SJCRH30 (cell line): ENCODE measurements around the gene SLPI. TPM values are rescaled to one million over a fixed set of nuclear protein-coding genes. Genes with fewer than 3 reads are reported as not detected.

Source experiments
- DNase-seq, 2 experiments: peaks; one replicate each; pipeline ENCODE4 v3.0.0-alpha.2; 2015 to 2020
- H3K27ac ChIP-seq: fragments of 250-450 bp; sonication (Bioruptor Pico); 2 replicates; pipeline ENCODE4 v1.5.1; 2020; ENCODE audit warnings: mild to moderate bottlenecking, moderate library complexity
- H3K27me3 ChIP-seq: fragments of 250-450 bp; sonication (Bioruptor Pico); 2 replicates; pipeline ENCODE4 v1.5.1; 2020; ENCODE audit warnings: mild to moderate bottlenecking, moderate library complexity
- H3K36me3 ChIP-seq: fragments of 250-450 bp; sonication (Bioruptor Pico); 2 replicates; pipeline ENCODE4 v1.5.1; 2020; ENCODE audit warnings: mild to moderate bottlenecking, moderate library complexity
- H3K4me1 ChIP-seq: fragments of 250-450 bp; sonication (Bioruptor Pico); 2 replicates; pipeline ENCODE4 v1.5.1; 2020; ENCODE audit warnings: mild to moderate bottlenecking, moderate library complexity
- H3K4me3 ChIP-seq: fragments of 250-450 bp; sonication (Bioruptor Pico); 2 replicates; pipeline ENCODE4 v1.5.1; 2020; ENCODE audit warnings: mild to moderate bottlenecking, moderate library complexity
- H3K9me3 ChIP-seq: fragments of 250-450 bp; sonication (Bioruptor Pico); replicated peaks from 2 replicates; pipeline ENCODE4 v1.5.1; 2020; ENCODE audit warnings: mild to moderate bottlenecking, moderate library complexity
- total RNA-seq: library from RNA; depleted of rRNA; stranded (reverse); fragments of >200 nt; shearing (Covaris generic); gene quantifications from 2 replicates; pipeline ENCODE4 v1.2.3, GENCODE V29; 2014; rRNA removed

The SLPI gene
- total RNA-seq = not detected in 2 replicates

GRCh38 chr20:45254383-45255262, at the start of gene SLPI:
Gene SLPI, minus strand, starts transcription at chr20:45254564. Its CDS starts 21 bp downstream, at chr20:45254543.
- H3K4me3 ChIP-seq = no peak within 1 kb of the TSS
- no peaks in the 10 kb centered on the region for H3K9me3 ChIP-seq
- no peak for DNase-seq
- peaks cover 34% of the 10 kb centered on the region for H3K27me3 ChIP-seq
- H3K27ac ChIP-seq = no peak within 1 kb of the TSS
- no peaks in the 10 kb centered on the region for H3K36me3 ChIP-seq
- H3K4me1 ChIP-seq = no peaks in the 10 kb centered on the region

- Histone ChIP-seq H3K27ac (no peak overlapping the region), H3K27me3 (peaks cover 15% of the 10 kb centered on the region), H3K36me3 (no peaks in the 10 kb centered on the region), H3K4me3 (no peak overlapping the region), H3K9me3 (no peaks in the 10 kb centered on the region), H3K4me1 (no peaks in the 10 kb centered on the region; the same call in 1 of the 2 replicates)
- no peak for DNase-seq
These were observed 49.5 kb upstream of the SLPI start for GRCh38 chr20:45303586-45304463.

DNA sequence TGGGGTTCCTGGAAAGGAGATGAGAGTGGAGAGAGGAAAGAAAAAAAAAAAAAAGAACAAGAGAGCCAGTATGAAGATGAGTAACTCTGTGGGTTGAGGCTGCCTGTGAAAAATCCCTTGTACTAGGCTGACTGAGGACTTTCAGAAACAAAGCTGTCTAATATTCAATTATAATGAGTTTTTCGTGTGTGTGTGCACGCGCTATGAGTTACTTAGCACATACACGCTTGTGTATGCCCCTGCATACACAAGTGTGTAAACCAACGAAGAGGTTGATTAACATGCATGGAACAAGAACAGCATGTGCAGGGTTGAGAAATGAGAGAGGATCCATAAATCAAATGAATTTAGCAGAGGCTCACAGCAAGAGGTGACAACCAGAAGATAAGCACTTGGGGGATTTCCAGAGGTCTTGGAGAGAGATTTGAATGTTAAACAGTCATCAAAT, 47.5 kb upstream of the SLPI start:
- Histone ChIP-seq H3K27ac (no peak overlapping the region), H3K4me3 (no peak overlapping the region), H3K27me3 (peaks cover 7% of the 10 kb centered on the region; the same call in 1 of the 2 replicates), H3K9me3 (no peaks in the 10 kb centered on the region), H3K4me1 (no peaks in the 10 kb centered on the region), H3K36me3 (no peaks in the 10 kb centered on the region)
- DNase-seq = no peak

- peak; percentile 54 to 61 for DNase-seq
- Histone ChIP-seq H3K27me3 (peaks cover 7% of the 10 kb centered on the region; the same call in 1 of the 2 replicates), H3K4me1 (no peaks in the 10 kb centered on the region), H3K4me3 (no peak overlapping the region), H3K27ac (no peak overlapping the region), H3K9me3 (no peaks in the 10 kb centered on the region), H3K36me3 (no peaks in the 10 kb centered on the region)
These were observed 46.6 kb upstream of the SLPI start for GRCh38 chr20:45300961-45301360.

- Histone ChIP-seq H3K4me3 (no peak overlapping the region), H3K27ac (no peak overlapping the region), H3K9me3 (no peaks in the 10 kb centered on the region), H3K36me3 (no peaks in the 10 kb centered on the region), H3K27me3 (peaks cover 5% of the 10 kb centered on the region; the same call in 1 of the 2 replicates), H3K4me1 (no peaks in the 10 kb centered on the region)
- DNase-seq = no peak
These were observed 45.4 kb upstream of the SLPI start for GRCh38 chr20:45299786-45300185.

- H3K27ac ChIP-seq = no peak overlapping the region
- H3K9me3 ChIP-seq = no peaks in the 10 kb centered on the region
- peaks cover 4% of the 10 kb centered on the region; the same call in 1 of the 2 replicates for H3K27me3 ChIP-seq
- H3K36me3 ChIP-seq = no peaks in the 10 kb centered on the region
- no peak for DNase-seq
- no peak overlapping the region for H3K4me3 ChIP-seq
- H3K4me1 ChIP-seq = no peaks in the 10 kb centered on the region
These were observed 43.6 kb upstream of the SLPI start for GRCh38 chr20:45297786-45298497.

- H3K9me3 ChIP-seq = no peaks in the 10 kb centered on the region
- H3K4me3 ChIP-seq = no peak overlapping the region
- no peaks in the 10 kb centered on the region; the same call in 1 of the 2 replicates for H3K4me1 ChIP-seq
- DNase-seq = no peak
- no peak overlapping the region for H3K27ac ChIP-seq
- H3K27me3 ChIP-seq = peaks cover 11% of the 10 kb centered on the region
- no peaks in the 10 kb centered on the region for H3K36me3 ChIP-seq
These were observed 40.3 kb upstream of the SLPI start for GRCh38 chr20:45294659-45295058.

GRCh38 chr20:45294003-45294368, 39.6 kb upstream of the SLPI start:
- Histone ChIP-seq H3K27me3 (peaks cover 11% of the 10 kb centered on the region), H3K36me3 (no peaks in the 10 kb centered on the region), H3K4me3 (no peak overlapping the region), H3K4me1 (no peaks in the 10 kb centered on the region; the same call in 1 of the 2 replicates), H3K9me3 (no peaks in the 10 kb centered on the region), H3K27ac (no peak overlapping the region)
- no peak for DNase-seq

DNA sequence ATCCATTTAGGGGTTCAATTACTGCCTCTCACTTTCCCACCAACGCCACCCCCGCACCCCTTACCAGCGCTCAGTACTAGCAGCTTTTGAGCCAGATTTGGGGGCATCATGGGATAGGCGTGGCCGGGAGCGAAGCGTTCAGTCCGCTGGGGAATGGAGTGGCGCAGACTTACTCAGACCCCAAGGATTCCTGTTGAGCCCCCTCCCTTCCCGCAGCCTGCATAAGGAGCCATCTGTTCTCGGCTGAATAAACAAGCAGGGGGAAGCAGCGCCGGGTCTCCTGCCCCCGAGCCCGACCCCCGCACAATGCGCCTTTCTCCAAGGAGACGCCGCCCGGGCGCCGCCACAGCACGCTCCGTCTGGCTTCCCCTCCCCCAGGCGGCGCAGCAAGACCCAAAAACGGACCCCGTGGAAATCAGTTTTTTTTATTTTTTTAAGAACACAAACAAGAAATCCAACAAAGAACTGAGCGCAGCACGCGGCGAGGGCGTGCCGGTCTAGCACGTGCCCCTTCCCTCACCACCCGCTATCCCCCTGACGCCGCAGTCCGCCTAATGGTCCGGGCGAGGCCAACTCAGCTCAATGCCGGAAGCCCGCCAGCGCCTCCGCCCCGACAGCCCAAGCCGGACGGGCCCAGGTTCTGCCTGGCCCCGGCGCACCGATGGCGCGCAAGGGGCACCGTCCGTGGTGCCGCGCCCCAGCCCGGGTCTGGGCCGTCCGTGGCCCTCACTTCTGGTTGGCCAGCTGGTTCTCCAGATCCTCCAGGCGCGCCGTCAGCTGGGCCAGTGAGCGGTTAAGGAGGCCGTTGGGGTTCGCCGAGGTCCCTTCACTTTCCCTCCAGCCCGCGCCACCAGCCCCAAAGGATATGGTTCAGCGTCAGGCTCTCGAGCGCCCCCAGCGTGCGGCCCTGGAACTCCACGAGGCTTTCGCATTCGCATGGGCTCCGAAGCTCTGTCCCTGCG, 39.0 kb upstream of the SLPI start:
- Histone ChIP-seq H3K4me3 (no peak overlapping the region), H3K36me3 (no peaks in the 10 kb centered on the region), H3K9me3 (no peaks in the 10 kb centered on the region), H3K27ac (no peak overlapping the region), H3K4me1 (no peaks in the 10 kb centered on the region; the same call in 1 of the 2 replicates), H3K27me3 (peaks cover 11% of the 10 kb centered on the region)
- DNase-seq = no peak

DNA sequence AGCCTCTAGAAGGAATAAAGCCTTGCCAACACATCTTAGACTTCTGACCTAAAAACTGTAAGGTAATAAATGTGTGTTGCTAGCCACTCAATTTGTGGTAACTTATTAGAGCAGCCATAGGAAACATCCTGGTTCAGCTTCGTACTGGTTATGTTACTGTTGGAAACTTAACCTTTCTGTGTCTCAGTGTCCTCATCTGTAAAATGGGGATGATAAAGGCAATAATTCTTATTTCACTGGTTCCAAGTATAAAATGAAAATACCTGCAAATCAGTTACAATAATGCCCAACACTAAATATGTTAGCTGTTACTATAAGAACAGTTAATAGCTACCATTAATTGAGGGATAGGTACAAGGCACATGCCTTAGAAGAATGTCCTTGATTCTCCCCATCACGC, 38.0 kb upstream of the SLPI start:
- no peak overlapping the region for H3K4me3 ChIP-seq
- no peak for DNase-seq
- H3K4me1 ChIP-seq = no peaks in the 10 kb centered on the region; the same call in 1 of the 2 replicates
- H3K36me3 ChIP-seq = no peaks in the 10 kb centered on the region
- no peaks in the 10 kb centered on the region for H3K9me3 ChIP-seq
- peaks cover 18% of the 10 kb centered on the region for H3K27me3 ChIP-seq
- H3K27ac ChIP-seq = no peak overlapping the region

DNA sequence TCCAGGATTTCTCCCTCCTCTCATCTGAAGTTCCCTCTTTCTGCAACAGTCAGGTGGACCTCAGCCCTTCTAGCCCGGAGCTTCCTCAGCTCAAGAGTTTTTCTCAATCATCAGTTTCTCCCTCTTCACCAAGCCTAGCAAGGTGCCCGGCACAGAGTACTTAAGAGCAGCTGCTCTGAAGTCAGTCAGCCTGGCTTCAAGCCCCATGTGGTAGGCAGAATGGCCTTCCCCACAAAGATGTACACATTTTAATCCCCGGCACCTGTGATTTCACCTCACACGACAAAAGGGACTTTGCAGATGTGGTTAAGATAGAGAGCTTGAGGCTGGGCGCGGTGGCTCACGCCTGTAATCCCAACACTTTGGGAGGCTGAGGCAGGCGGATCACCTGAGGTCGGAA, 37.2 kb upstream of the SLPI start:
- H3K4me3 ChIP-seq = no peak overlapping the region
- H3K27me3 ChIP-seq = peaks cover 22% of the 10 kb centered on the region
- no peak overlapping the region for H3K27ac ChIP-seq
- no peaks in the 10 kb centered on the region; the same call in 1 of the 2 replicates for H3K4me1 ChIP-seq
- H3K36me3 ChIP-seq = no peaks in the 10 kb centered on the region
- H3K9me3 ChIP-seq = no peaks in the 10 kb centered on the region
- DNase-seq = peak; percentile 61 to 66

GRCh38 chr20:45290677-45291355, 36.5 kb upstream of the SLPI start:
- Histone ChIP-seq H3K4me3 (no peak overlapping the region), H3K27ac (no peak overlapping the region), H3K27me3 (peaks cover 22% of the 10 kb centered on the region), H3K36me3 (no peaks in the 10 kb centered on the region), H3K9me3 (no peaks in the 10 kb centered on the region), H3K4me1 (no peaks in the 10 kb centered on the region; the same call in 1 of the 2 replicates)
- peak; percentile 79 to 96 for DNase-seq
